Gastrocnemius medialis (tissue), 4 donors: ENCODE results near the gene USP17L19. TPM values are rescaled to one million over a fixed set of nuclear protein-coding genes. Genes with fewer than 3 reads are reported as not detected.
"Not testable (repeated sequence)": the region's sequence is repeated elsewhere in the genome, so short reads cannot be mapped to it uniquely, and the experiment has no call there.

Experiments used
- ATAC-seq, 2 donors: fragments of 150-250 bp; one replicate each; pipeline ENCODE4 v1.9.1; 2016
- DNase-seq, 2 donors: peaks; one replicate each; pipeline ENCODE4 v3.0.0-alpha.2; 2019
- H3K27ac ChIP-seq, 4 donors: fragments of 200-600 bp; sonication (generic); 1 replicate in 1 of 4; 2 replicates in 3 of 4; pipeline ENCODE4 v1.5.1; 2016 to 2018; ENCODE audit warnings: mild to moderate bottlenecking in 2 of 4, moderate library complexity in 1 of 4
- H3K27me3 ChIP-seq, 3 donors: fragments of 200-600 bp; sonication (generic) in 2 of 3; 1 replicate in 1 of 3; 2 replicates in 2 of 3; pipeline versions ENCODE4 v1.5.1 to v1.6.0; 2016 to 2019; ENCODE audit warnings: mild to moderate bottlenecking in 1 of 3, moderate library complexity in 1 of 3
- H3K36me3 ChIP-seq, 2 donors: fragments of 200-600 bp; sonication (generic) in 1 of 2; one replicate each; pipeline ENCODE4 v1.5.1; 2017 to 2018
- H3K4me1 ChIP-seq, 2 donors: fragments of 200-600 bp; sonication (generic) in 1 of 2; one replicate each; pipeline ENCODE4 v1.5.1; 2016 to 2017; ENCODE audit warnings: mild to moderate bottlenecking in 2 of 2
- H3K4me3 ChIP-seq, 4 donors: fragments of 200-600 bp; sonication (generic) in 3 of 4; 1 replicate in 1 of 4; 2 replicates in 3 of 4; pipeline ENCODE4 v1.5.1; 2016 to 2019; ENCODE audit warnings: mild to moderate bottlenecking in 2 of 4
- H3K9me3 ChIP-seq, 3 donors: fragments of 200-600 bp; sonication (generic) in 2 of 3; 1 replicate in 1 of 3; 2 replicates in 2 of 3; pipeline ENCODE4 v1.5.1; 2016 to 2019
- in situ Hi-C, 4 donors: fragments of 200-750 bp; cut with MboI; loops; one replicate each; pipeline versions ENCODE4 v1.15.0 to v1.8.0; 2017; ENCODE audit warnings: low sequenced_read_pairs in 4 of 4
- intact Hi-C: fragments of 100-400 bp; cut with DNase I; formaldehyde crosslinking; loops from one replicate; pipeline ENCODE4 v1.15.1; 2023; ENCODE audit warnings: low total_unique reads
- total RNA-seq, 4 donors: library from RNA; depleted of rRNA; stranded (reverse); fragments of >200 nt; gene quantifications; one replicate each; pipeline versions ENCODE4 v1.1.0 to v1.2.3, GENCODE V29; 2016

The USP17L19 gene
- total RNA-seq, result not detected

- H3K27ac ChIP-seq, in situ Hi-C loops, H3K9me3 ChIP-seq, H3K36me3 ChIP-seq, ATAC-seq, H3K27me3 ChIP-seq, H3K4me1 ChIP-seq, H3K4me3 ChIP-seq, intact Hi-C loops, DNase-seq: not testable (repeated sequence)
These were observed at the start of gene USP17L19 for GRCh38 chr4:9253078-9253477. USP17L19 (plus strand) TSS chr4:9253378; CDS start chr4:9253378, 0 bp downstream.

DNA sequence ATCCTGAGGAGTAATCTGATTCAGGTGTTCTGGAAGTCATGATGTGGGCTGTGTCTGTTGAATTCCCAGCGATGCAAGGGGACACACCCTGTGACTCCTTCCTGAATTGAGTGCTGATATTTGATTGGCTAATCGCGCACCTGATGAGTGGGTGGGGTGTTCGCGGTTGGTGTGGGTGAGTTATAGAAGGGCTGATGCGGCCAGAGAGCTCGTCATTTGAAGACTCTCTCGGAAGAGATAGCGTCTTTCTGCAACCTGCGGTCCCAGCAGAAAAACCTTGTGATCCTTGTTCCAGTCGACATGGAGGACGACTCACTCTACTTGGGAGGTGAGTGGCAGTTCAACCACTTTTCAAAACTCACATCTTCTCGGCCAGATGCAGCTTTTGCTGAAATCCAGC is 42.8 kb upstream of the USP17L19 start, which contains the start of gene USP17L10:
TSS of gene USP17L10 (plus strand) at position 301 of the 400 bp plus-strand sequence. CDS start at position 301, 0 bp downstream.
- ATAC-seq, intact Hi-C loops, H3K9me3 ChIP-seq, DNase-seq, H3K4me1 ChIP-seq, H3K4me3 ChIP-seq, H3K36me3 ChIP-seq, in situ Hi-C loops, H3K27me3 ChIP-seq, H3K27ac ChIP-seq: not testable (repeated sequence)

- H3K27me3 ChIP-seq, H3K4me3 ChIP-seq, H3K4me1 ChIP-seq, intact Hi-C loops, H3K27ac ChIP-seq, in situ Hi-C loops, H3K36me3 ChIP-seq, H3K9me3 ChIP-seq, DNase-seq, ATAC-seq: not testable (repeated sequence)
These were observed 38.5 kb upstream of the USP17L19 start for GRCh38 chr4:9214701-9215100.

- in situ Hi-C loops, ATAC-seq: not testable (repeated sequence)
These were observed 38.1 kb upstream of the USP17L19 start, which contains the start of gene USP17L11 for GRCh38 chr4:9215105-9215504. USP17L11 (plus strand) TSS chr4:9215405; CDS start chr4:9215405, 0 bp downstream.

DNA sequence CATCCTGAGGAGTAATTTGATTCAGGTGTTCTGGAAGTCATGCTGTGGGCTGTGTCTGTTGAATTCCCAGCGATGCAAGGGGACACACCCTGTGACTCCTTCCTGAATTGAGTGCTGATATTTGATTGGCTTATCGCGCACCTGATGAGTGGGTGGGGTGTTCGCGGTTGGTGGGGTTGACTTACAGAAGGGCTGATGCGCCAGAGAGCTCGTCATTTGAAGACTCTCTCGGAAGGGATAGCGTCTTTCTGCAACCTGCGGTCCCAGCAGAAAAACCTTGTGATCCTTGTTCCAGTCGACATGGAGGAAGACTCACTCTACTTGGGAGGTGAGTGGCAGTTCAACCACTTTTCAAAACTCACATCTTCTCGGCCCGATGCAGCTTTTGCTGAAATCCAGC is 33.3 kb upstream of the USP17L19 start, which contains the start of gene USP17L12:
TSS of gene USP17L12 (plus strand) at position 301 of the 400 bp plus-strand sequence. CDS start at position 301, 0 bp downstream.
- H3K4me1 ChIP-seq, H3K4me3 ChIP-seq, H3K27ac ChIP-seq, H3K27me3 ChIP-seq, ATAC-seq, H3K9me3 ChIP-seq, in situ Hi-C loops, H3K36me3 ChIP-seq, DNase-seq, intact Hi-C loops: not testable (repeated sequence)

More at GRCh38 chr4:9215105-9215504, 38.1 kb upstream of the USP17L19 start, which contains the start of gene USP17L11:
- H3K27me3 ChIP-seq, H3K4me3 ChIP-seq, intact Hi-C loops, H3K27ac ChIP-seq, DNase-seq, H3K9me3 ChIP-seq, H3K36me3 ChIP-seq, H3K4me1 ChIP-seq: not testable (repeated sequence)

GRCh38 chr4:9224596-9224995 is 28.6 kb upstream of the USP17L19 start, which contains the start of gene USP17L13:
USP17L13 (plus strand) TSS chr4:9224896; CDS start chr4:9224896, 0 bp downstream.
- H3K9me3 ChIP-seq, H3K36me3 ChIP-seq, H3K4me3 ChIP-seq, H3K27me3 ChIP-seq, H3K4me1 ChIP-seq, ATAC-seq, in situ Hi-C loops, DNase-seq, H3K27ac ChIP-seq, intact Hi-C loops: not testable (repeated sequence)

- H3K9me3 ChIP-seq, H3K4me3 ChIP-seq, H3K4me1 ChIP-seq, H3K27me3 ChIP-seq, H3K36me3 ChIP-seq, DNase-seq, in situ Hi-C loops, H3K27ac ChIP-seq, intact Hi-C loops, ATAC-seq: not testable (repeated sequence)
These were observed 22.9 kb upstream of the USP17L19 start for GRCh38 chr4:9230249-9230648.

DNA sequence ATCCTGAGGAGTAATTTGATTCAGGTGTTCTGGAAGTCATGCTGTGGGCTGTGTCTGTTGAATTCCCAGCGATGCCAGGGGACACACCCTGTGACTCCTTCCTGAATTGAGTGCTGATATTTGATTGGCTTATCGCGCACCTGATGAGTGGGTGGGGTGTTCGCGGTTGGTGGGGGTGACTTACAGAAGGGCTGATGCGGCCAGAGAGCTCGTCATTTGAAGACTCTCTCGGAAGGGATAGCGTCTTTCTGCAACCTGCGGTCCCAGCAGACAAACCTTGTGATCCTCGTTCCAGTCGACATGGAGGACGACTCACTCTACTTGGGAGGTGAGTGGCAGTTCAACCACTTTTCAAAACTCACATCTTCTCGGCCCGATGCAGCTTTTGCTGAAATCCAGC is 19.1 kb upstream of the USP17L19 start, which contains the start of gene USP17L15:
TSS of gene USP17L15 (plus strand) at position 301 of the 400 bp plus-strand sequence. CDS start at position 301, 0 bp downstream.
- H3K4me1 ChIP-seq, H3K9me3 ChIP-seq, in situ Hi-C loops, ATAC-seq, H3K27ac ChIP-seq, H3K4me3 ChIP-seq, H3K36me3 ChIP-seq, H3K27me3 ChIP-seq, intact Hi-C loops, DNase-seq: not testable (repeated sequence)

DNA sequence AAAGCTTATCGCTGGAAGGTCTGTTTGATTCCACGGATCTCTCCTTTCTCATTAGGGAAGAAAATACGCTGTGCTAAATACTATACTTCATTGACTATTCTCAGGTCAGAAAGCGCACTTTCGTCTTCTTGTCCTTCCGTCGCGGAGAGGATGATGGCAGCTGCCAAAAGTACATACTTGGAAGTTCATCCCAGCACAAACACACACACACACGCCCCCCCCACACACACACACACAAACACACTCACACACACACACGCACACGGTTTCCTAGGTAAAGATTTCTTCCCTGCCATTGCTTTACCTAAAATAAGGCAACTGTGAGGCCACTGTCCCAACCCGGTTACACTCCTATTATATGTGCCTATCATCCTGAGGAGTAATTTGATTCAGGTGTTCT is 14.7 kb upstream of the USP17L19 start:
- in situ Hi-C loops, intact Hi-C loops: not testable (repeated sequence)
- DNase-seq, result peak in 1 of 2 donors; percentile 7

GRCh38 chr4:9243579-9243978 is 9.6 kb upstream of the USP17L19 start, which contains the start of gene USP17L17:
USP17L17 (plus strand) TSS chr4:9243879; CDS start chr4:9243879, 0 bp downstream.
- H3K36me3 ChIP-seq, H3K4me3 ChIP-seq, H3K9me3 ChIP-seq, H3K27ac ChIP-seq, ATAC-seq, DNase-seq, in situ Hi-C loops, H3K4me1 ChIP-seq, H3K27me3 ChIP-seq, intact Hi-C loops: not testable (repeated sequence)

More for the DNA sequence above, 14.7 kb upstream of the USP17L19 start:
- not testable (repeated sequence) for H3K4me3 ChIP-seq, H3K27me3 ChIP-seq, H3K9me3 ChIP-seq, H3K27ac ChIP-seq, H3K4me1 ChIP-seq, H3K36me3 ChIP-seq, ATAC-seq

- in situ Hi-C loops, intact Hi-C loops, H3K4me3 ChIP-seq, H3K9me3 ChIP-seq, H3K4me1 ChIP-seq, H3K36me3 ChIP-seq, H3K27me3 ChIP-seq, ATAC-seq, H3K27ac ChIP-seq: not testable (repeated sequence)
- DNase-seq, result peak in 1 of 2 donors; percentile 17
These were observed 5.1 kb upstream of the USP17L19 start, which contains the start of gene USP17L18 for GRCh38 chr4:9247953-9248680. USP17L18 (plus strand) TSS chr4:9248630; CDS start chr4:9248630, 0 bp downstream.
